HEK293 (cell line): Measurements from ENCODE around the gene LRIT1.

ENCODE experiments used
- ZNF510 ChIP-seq: fragments of 450-650 bp; formaldehyde crosslinking; IDR thresholded peaks from 2 replicates; pipeline ENCODE4 v1.5.1; 2018; ENCODE audit warnings: mild to moderate bottlenecking, missing genetic modification characterization, missing biosample characterization; ENCODE audit not compliant: insufficient replicate concordance
- ZNF521 ChIP-seq: fragments of 450-650 bp; formaldehyde crosslinking; IDR thresholded peaks from 2 replicates; pipeline ENCODE4 v1.5.1; 2017; ENCODE audit warnings: missing biosample characterization, mild to moderate bottlenecking, missing genetic modification characterization
- TF ChIP-seq, protein P1 (sequence below): fragments of 450-650 bp; formaldehyde crosslinking; IDR thresholded peaks from 2 replicates; pipeline ENCODE4 v1.5.1; 2017; ENCODE audit warnings: missing biosample characterization, mild to moderate bottlenecking, missing genetic modification characterization, moderate library complexity
- TF ChIP-seq, protein P2 (sequence below): fragments of 450-650 bp; formaldehyde crosslinking; IDR thresholded peaks from 2 replicates; pipeline ENCODE4 v1.5.1; 2016; ENCODE audit warnings: missing biosample characterization, missing genetic modification characterization
- TF ChIP-seq, protein P3 (sequence below): fragments of 450-650 bp; formaldehyde crosslinking; optimal IDR thresholded peaks from 2 replicates; pipeline ENCODE3; 2016; ENCODE audit warnings: missing biosample characterization, mild to moderate bottlenecking, missing genetic modification characterization
- TF ChIP-seq, protein P4 (sequence below): fragments of 450-650 bp; formaldehyde crosslinking; IDR thresholded peaks from 2 replicates; pipeline ENCODE4 v1.5.1; 2016; ENCODE audit warnings: missing biosample characterization, missing genetic modification characterization

DNA sequence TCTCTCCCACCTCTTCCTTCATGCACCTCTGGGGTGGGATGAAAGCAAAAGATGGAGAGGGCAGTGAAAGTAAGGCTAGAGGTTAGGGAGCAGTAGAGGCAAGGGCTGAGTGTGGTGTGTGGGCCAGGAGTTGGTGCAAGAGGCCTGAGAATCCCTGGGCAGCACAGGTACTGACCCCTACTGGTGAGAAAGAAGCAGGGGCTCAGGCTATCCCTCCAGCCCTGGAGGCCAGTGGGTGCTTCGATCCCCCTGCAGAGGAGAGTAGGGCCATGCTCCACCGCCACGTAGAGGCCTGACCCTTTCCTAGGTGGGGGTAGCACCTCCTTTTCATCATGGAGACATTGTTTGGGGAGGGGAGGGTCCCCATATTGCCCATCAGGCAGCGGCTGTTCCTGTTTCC lies 37.2 kb downstream of the LRIT1 start:
- TF ChIP-seq, protein P1, sequence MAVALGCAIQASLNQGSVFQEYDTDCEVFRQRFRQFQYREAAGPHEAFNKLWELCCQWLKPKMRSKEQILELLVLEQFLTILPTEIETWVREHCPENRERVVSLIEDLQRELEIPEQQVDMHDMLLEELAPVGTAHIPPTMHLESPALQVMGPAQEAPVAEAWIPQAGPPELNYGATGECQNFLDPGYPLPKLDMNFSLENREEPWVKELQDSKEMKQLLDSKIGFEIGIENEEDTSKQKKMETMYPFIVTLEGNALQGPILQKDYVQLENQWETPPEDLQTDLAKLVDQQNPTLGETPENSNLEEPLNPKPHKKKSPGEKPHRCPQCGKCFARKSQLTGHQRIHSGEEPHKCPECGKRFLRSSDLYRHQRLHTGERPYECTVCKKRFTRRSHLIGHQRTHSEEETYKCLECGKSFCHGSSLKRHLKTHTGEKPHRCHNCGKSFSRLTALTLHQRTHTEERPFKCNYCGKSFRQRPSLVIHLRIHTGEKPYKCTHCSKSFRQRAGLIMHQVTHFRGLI (tag by site-specific recombination) = no peak
- TF ChIP-seq, protein P2, sequence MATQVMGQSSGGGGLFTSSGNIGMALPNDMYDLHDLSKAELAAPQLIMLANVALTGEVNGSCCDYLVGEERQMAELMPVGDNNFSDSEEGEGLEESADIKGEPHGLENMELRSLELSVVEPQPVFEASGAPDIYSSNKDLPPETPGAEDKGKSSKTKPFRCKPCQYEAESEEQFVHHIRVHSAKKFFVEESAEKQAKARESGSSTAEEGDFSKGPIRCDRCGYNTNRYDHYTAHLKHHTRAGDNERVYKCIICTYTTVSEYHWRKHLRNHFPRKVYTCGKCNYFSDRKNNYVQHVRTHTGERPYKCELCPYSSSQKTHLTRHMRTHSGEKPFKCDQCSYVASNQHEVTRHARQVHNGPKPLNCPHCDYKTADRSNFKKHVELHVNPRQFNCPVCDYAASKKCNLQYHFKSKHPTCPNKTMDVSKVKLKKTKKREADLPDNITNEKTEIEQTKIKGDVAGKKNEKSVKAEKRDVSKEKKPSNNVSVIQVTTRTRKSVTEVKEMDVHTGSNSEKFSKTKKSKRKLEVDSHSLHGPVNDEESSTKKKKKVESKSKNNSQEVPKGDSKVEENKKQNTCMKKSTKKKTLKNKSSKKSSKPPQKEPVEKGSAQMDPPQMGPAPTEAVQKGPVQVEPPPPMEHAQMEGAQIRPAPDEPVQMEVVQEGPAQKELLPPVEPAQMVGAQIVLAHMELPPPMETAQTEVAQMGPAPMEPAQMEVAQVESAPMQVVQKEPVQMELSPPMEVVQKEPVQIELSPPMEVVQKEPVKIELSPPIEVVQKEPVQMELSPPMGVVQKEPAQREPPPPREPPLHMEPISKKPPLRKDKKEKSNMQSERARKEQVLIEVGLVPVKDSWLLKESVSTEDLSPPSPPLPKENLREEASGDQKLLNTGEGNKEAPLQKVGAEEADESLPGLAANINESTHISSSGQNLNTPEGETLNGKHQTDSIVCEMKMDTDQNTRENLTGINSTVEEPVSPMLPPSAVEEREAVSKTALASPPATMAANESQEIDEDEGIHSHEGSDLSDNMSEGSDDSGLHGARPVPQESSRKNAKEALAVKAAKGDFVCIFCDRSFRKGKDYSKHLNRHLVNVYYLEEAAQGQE (tag by site-specific recombination) = no peak
- TF ChIP-seq ZNF521 (tag by site-specific recombination) (no peak), ZNF510 (tag by site-specific recombination) (no peak)
- TF ChIP-seq, protein P3, sequence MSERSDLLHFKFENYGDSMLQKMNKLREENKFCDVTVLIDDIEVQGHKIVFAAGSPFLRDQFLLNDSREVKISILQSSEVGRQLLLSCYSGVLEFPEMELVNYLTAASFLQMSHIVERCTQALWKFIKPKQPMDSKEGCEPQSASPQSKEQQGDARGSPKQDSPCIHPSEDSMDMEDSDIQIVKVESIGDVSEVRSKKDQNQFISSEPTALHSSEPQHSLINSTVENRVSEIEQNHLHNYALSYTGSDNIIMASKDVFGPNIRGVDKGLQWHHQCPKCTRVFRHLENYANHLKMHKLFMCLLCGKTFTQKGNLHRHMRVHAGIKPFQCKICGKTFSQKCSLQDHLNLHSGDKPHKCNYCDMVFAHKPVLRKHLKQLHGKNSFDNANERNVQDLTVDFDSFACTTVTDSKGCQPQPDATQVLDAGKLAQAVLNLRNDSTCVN (tag by site-specific recombination) = no peak
- TF ChIP-seq, protein P4, sequence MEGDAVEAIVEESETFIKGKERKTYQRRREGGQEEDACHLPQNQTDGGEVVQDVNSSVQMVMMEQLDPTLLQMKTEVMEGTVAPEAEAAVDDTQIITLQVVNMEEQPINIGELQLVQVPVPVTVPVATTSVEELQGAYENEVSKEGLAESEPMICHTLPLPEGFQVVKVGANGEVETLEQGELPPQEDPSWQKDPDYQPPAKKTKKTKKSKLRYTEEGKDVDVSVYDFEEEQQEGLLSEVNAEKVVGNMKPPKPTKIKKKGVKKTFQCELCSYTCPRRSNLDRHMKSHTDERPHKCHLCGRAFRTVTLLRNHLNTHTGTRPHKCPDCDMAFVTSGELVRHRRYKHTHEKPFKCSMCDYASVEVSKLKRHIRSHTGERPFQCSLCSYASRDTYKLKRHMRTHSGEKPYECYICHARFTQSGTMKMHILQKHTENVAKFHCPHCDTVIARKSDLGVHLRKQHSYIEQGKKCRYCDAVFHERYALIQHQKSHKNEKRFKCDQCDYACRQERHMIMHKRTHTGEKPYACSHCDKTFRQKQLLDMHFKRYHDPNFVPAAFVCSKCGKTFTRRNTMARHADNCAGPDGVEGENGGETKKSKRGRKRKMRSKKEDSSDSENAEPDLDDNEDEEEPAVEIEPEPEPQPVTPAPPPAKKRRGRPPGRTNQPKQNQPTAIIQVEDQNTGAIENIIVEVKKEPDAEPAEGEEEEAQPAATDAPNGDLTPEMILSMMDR (tag by site-specific recombination) = no peak
